GM12875 (cell line): Measurements from ENCODE around the gene LRTM2.

ENCODE experiments used
- H3K4me3 ChIP-seq: one replicate; pipeline ENCODE4 v1.5.1; 2011; ENCODE audit warnings: low read depth, low read length, control low read depth
- TF ChIP-seq, protein P1 (sequence below): IDR thresholded peaks from 2 replicates; pipeline ENCODE4 v1.5.1; 2011; ENCODE audit warnings: low read depth, mild to moderate bottlenecking, control low read depth, inconsistent platforms, low read length, moderate library complexity, borderline replicate concordance; ENCODE audit not compliant: insufficient read depth

The LRTM2 gene

DNA sequence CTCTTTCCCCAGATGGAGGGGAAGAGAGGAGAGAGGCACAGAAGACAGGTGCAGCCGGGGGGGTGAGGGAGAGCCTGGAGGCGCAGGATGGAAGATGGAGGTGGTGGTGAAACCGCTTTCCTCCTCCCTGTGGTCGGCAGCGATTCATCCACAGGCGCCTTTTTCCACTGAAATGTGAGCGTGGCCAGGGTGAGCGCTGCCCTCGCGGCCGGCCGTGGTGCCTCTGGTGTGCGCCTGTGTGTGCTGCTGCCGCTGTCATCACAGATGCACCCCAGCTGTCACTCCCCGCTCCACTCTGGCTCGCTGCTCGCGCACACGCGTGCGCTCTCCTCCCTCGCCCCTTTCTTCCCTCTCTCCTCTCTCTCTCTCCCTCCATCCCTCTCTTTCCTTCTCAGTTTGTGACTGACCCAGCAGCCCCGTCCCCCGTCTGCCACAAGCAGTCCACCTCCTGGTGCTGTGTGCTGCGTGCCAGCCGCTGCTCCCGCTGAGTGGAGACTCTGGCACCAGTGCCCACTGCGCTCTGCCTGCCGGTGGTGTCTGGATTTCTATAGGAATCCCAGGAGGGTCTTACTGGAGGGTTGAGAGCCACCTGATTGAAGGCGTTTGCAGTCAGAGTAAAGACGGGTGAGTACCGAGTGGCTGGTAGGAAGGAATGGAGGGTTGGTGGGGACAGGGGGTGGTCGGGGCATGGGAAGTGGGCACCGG, at the start of gene LRTM2:
Gene LRTM2 (plus strand): TSS at position 375 of the 705 bp plus-strand sequence. CDS start 7,584 bp downstream, outside the sequence.
- TF ChIP-seq, protein P1, sequence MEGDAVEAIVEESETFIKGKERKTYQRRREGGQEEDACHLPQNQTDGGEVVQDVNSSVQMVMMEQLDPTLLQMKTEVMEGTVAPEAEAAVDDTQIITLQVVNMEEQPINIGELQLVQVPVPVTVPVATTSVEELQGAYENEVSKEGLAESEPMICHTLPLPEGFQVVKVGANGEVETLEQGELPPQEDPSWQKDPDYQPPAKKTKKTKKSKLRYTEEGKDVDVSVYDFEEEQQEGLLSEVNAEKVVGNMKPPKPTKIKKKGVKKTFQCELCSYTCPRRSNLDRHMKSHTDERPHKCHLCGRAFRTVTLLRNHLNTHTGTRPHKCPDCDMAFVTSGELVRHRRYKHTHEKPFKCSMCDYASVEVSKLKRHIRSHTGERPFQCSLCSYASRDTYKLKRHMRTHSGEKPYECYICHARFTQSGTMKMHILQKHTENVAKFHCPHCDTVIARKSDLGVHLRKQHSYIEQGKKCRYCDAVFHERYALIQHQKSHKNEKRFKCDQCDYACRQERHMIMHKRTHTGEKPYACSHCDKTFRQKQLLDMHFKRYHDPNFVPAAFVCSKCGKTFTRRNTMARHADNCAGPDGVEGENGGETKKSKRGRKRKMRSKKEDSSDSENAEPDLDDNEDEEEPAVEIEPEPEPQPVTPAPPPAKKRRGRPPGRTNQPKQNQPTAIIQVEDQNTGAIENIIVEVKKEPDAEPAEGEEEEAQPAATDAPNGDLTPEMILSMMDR = no peak
- no peak within 1 kb of the TSS for H3K4me3 ChIP-seq

DNA sequence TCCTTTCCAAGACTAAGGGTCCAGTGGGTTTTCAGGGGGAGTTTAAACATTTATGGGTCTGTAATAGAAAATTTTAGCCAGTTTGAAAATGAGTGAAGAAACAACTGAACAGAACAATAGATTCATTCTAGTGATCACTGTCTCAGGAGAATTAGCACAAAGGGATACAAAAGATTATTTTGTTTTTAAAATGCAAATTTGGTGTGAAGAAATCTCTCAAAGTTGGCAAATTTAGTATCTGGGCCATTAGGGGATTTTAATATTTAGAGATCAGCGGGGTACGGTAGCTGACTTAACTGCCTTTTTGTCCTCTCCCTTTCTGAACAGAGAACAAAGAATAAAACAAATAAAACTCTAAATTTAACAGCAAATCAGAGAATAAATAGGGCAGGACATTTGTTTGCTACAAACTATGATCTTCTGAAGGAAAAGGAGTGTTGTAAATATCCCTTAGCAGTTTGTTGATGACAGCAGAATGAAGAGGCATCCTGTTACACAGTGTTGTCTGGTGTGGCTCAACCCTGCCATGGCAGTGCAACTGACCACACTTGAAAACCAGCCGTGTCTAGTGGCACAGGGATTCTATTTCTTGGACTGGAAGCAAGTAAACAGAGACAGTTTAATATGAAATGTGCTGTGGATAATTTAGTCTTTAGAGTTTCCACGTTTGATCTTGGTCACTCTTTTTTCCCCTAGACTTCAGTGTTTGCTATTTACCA, 46.3 kb upstream of the LRTM2 start:
- no peak overlapping the region for H3K4me3 ChIP-seq
- TF ChIP-seq, protein P1 = no peak

GRCh38 chr12:1776170-1776921, 44.0 kb upstream of the LRTM2 start:
- TF ChIP-seq, protein P1 = no peak
- no peak overlapping the region for H3K4me3 ChIP-seq

DNA sequence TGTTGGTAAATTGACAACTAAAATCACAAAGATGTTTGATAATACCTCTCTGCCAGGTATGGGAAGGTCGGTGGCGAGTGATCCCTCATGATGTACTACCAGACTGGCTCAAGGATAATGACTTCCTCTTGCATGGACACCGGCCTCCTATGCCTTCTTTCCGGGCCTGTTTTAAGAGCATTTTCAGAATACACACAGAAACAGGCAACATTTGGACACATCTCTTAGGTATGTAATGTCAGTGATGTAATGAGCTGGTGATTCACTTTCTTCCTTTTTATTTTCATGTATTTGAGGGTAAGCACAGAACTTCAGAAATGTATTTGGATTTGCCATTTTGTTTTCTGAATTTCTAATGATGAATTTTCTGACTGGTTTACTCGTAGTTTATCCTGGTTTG, 42.6 kb upstream of the LRTM2 start:
- TF ChIP-seq, protein P1 = no peak
- H3K4me3 ChIP-seq = no peak overlapping the region

GRCh38 chr12:1778911-1779310, 41.5 kb upstream of the LRTM2 start:
- H3K4me3 ChIP-seq = no peak overlapping the region
- TF ChIP-seq, protein P1 = no peak

GRCh38 chr12:1779783-1780182, 40.6 kb upstream of the LRTM2 start:
- H3K4me3 ChIP-seq = no peak overlapping the region
- TF ChIP-seq, protein P1 = no peak
